ENCODE measurements around the gene MAP4.
"Not testable (repeated sequence)": the region's sequence is repeated elsewhere in the genome, so short reads cannot be mapped to it uniquely, and the experiment has no call there.

MAP4 gene

GRCh38 chr3:48014358-48014757, 1.9 kb downstream of the MAP4 start:
- no peak for DNase-seq (ENCODE audit: low spot score)

DNA sequence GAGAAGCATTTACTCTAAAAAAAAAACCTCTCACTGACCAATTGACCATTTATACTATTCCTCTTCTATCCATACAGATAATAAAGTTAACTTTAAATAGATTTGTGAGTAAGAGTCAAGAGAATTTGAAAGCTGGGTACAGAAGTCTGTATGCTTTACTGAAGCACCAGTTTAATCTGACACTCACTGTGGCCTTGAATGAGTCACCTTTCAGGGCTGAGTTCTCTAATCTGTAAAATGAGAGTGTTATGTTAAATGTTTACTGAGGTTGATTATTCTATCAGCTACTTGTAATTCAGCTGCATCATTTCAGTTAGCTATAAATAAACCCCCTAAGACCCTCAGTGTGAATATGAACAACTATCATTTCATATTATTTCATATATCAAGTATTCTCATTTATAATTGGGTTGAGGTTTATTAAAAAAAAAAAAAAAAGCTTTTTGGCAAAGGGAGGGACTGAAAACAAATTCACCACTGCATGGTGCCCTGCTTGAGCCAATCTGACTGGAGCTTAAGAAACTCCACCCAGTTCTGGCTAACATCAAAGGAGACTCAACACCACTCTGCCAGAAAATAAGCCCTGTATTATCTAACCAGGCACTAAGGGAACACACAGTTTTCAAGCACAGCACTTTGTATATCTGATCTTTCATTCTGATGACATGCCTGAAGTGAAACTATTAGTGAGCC, 2.8 kb downstream of the MAP4 start:
- DNase-seq (ENCODE audit: low spot score): peak; percentile 42

GRCh38 chr3:48012659-48013058, 3.6 kb downstream of the MAP4 start:
- DNase-seq (ENCODE audit: low spot score): no peak

DNA sequence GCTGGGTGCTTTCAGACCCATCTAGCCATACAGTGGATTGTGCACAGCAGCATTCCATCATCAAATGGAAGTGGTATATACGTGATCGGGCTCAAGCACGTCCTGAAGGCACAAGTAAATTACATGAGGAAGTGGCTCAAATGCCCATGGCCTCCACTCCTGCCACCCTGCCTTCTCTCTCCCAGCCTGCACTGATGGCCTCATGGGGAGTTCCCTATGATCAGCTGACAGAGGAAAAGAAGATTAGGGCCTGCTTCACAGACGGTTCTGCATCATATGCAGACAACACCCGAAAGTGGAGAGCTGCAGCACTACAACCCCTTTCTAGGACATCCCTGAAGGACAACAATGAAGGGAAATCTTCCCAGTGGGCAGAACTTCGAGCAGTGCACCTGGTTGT, 8.2 kb downstream of the MAP4 start:
- DNase-seq (ENCODE audit: low spot score): not testable (repeated sequence)

GRCh38 chr3:48007361-48007760, 8.9 kb downstream of the MAP4 start:
- DNase-seq (ENCODE audit: low spot score): not testable (repeated sequence)

- not testable (repeated sequence) for DNase-seq (ENCODE audit: low spot score)
Measured at GRCh38 chr3:48006794-48007193, 9.4 kb downstream of the MAP4 start.

DNA sequence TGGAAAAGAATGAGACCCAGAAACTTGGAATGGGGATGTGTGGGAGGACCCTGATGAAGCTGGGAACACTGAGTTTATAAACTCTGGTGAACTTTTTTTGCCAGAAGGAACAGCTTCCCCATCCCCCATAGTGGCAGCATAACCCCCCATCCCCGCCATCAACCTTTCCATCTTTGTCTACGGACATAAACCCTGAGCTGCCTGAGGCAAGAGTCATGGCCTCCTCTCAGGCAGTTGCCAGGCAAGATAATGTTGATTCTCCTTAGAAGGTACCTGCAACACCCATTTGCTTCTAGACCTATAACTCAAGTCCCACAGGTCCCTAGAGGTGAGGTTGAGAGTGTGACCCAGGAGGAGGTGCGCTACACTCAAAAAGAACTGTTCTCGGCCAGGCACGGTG, 11.5 kb downstream of the MAP4 start:
- no peak for DNase-seq (ENCODE audit: low spot score)

DNA sequence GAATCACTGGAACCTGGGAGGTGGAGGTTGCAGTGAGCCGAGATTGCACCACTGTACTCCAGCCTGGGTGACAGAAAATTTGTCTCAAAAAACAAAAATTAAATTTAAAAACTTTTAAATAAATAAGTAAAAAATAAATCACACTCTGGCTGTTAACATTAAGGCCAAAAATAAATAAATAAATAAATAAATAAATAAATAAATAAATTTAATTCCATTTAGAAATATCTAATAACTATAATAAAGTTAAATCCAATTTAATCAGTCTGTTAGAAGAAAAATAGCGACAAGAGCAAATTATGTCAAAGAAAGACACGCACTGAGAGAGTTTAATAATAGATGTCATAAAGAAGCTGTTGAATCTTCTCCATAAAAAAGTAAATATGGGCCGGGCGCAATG, 13.4 kb downstream of the MAP4 start:
- DNase-seq (ENCODE audit: low spot score): no peak

GRCh38 chr3:48001991-48002390, 14.2 kb downstream of the MAP4 start:
- no peak for DNase-seq (ENCODE audit: low spot score)

- no peak for DNase-seq (ENCODE audit: low spot score)
Measured at GRCh38 chr3:48000212-48000611, 16.0 kb downstream of the MAP4 start.

DNA sequence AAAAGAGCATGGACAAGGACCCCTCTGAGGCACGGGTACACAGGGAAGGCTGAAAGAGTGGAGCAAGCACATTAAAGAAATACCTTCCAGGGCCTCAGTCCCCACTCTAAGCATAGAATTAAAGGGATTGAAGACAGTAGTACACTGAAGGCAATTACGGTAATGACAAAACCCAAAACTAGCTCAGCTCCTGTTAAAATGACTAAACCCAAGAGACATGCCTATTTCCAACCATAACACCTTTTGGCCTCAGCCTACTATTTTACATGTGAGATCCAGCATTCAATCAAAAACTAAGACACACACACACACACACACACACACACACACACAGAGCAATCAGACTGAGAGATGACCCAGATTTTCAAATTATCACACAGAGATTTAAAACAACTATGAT, 19.8 kb downstream of the MAP4 start:
- no peak for DNase-seq (ENCODE audit: low spot score)

DNA sequence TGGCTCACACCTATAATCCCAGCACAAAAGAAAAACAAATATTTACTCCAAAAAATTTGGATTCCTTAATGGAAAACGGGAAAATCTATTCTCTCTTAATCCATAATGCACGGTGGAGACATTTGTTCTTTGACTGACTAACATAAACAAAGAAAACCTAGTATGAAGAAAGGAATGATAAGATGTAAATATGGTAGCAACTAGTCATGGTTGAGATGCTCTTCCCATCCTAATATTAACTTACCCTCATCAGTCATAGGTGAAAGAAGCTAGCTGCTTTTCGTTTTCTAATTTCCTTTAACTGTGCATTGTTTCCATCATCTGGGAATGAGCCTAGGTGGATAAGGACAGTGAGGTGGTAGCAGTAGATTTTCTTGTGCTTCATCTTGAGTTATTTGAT, 22.0 kb downstream of the MAP4 start:
- no peak for DNase-seq (ENCODE audit: low spot score)

DNA sequence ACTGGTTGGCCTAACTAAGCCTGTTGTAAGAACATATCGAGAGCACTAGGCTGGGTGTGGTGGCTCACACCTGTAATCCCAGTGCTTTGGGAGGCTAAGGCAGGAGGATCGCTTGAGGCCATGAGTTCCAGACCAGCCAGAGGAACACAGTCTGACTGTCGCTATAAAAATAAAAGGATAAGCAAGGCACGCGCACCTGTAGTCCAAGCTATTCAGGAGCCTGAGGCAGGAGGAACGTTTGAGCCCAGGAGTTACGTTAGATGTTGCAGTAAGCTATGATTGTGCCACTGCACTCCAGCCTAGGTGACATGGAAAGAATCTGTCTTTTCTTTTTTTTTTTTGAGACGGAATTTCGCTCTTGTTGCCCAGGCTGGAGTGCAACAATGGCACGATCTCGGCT, 24.9 kb downstream of the MAP4 start:
- DNase-seq (ENCODE audit: low spot score): no peak

GRCh38 chr3:47989981-47990440, 26.2 kb downstream of the MAP4 start:
- DNase-seq (ENCODE audit: low spot score): peak; percentile 66

- DNase-seq (ENCODE audit: low spot score): no peak
Measured at GRCh38 chr3:47985381-47985780, 30.8 kb downstream of the MAP4 start.

- no peak for DNase-seq (ENCODE audit: low spot score)
Measured at GRCh38 chr3:47984075-47984728, 32.0 kb downstream of the MAP4 start.

DNA sequence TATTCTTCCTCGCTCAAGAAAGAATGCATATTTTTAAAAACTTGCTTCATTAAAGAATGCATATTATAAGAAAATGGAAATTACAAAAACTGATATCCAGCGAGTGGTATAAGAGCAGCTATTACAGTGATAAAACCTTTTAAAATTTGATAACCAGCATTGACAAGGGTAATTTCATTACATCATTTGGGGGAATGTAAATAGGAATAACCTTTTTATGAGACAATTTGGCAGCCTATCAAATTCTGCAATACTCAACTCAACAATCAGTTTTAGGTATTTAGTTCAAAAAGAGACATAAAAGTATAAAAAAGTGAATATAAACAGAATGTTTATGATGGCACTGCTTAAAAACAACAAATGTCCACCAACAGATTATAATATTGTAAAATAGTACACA, 35.4 kb downstream of the MAP4 start:
- no peak for DNase-seq (ENCODE audit: low spot score)

- no peak for DNase-seq (ENCODE audit: low spot score)
Measured at GRCh38 chr3:47979070-47979469, 37.1 kb downstream of the MAP4 start.

DNA sequence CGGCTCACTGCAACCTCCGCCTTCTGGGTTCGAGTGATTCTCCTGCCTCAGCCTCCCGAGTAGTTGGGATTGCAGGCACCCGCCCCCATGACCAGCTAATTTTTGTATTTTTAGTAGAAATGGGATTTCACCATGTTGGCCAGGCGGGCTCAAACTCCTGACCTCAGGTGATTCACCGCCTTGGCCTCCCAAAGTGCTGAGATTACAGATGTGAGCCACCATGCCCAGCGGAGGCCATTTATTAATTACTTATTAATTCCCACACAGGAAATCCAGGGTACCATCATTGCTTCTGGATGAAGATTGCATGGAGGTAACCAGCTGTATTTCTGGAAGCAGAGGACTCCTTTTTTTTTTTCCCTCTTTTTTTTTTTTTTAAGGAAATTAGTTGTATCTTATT, 37.8 kb downstream of the MAP4 start:
- no peak for DNase-seq (ENCODE audit: low spot score)

- DNase-seq (ENCODE audit: low spot score): no peak
Measured at GRCh38 chr3:47976135-47976732, 40.0 kb downstream of the MAP4 start.

DNA sequence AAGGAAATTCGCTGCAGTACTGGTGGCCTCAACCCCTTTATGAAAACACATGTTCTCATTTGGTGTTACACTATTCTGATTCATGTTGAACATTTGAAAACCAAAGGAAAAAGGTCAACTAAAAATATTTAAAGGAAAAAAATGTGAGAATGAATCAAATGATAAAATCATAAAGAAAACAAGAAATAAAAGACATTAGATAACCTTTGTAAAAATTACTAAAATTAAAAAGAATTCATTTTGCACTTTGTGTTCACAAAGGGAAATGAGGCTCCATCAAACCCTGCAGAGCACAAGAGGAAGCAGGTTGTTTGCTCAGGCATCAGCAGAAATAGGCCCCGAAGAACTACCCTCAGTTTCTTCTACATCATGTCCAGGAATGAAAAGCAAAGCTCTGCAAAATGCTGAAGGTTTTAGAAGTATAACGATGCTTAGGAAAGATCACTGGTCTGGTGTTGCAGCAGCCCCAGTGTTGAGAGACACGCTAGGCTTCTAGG, 41.2 kb downstream of the MAP4 start:
- DNase-seq (ENCODE audit: low spot score): no peak

- no peak for DNase-seq (ENCODE audit: low spot score)
Measured at GRCh38 chr3:47971081-47971480, 45.1 kb downstream of the MAP4 start.

GRCh38 chr3:47964740-47965139, 51.5 kb downstream of the MAP4 start:
- DNase-seq (ENCODE audit: low spot score): no peak
